ENCODE data around the gene BICD1.

GRCh38 chr12:32211900-32212156 is 105.2 kb downstream of the BICD1 start:
- TF ChIP-seq CTCF (conservative IDR thresholded peaks at IDR 0.05 in 1 of 2, IDR thresholded peaks at IDR 0.05 in 1 of 2; ENCODE audit: low read depth in 1 of 2, low read length in 2 of 2) (no peak), EZH2 (IDR thresholded peaks at IDR 0.05; ENCODE audit: low read length, missing control alignments) (no peak)
